Activated gamma-delta T cell treated with Interleukin-2 at 50 U/mL for 16 hours (primary cell): Measurements from ENCODE around the gene SLCO3A1.

ENCODE experiments used
- DNase-seq: peaks from one replicate; pipeline ENCODE4 v3.0.0-alpha.2; 2020

Gene SLCO3A1

DNA sequence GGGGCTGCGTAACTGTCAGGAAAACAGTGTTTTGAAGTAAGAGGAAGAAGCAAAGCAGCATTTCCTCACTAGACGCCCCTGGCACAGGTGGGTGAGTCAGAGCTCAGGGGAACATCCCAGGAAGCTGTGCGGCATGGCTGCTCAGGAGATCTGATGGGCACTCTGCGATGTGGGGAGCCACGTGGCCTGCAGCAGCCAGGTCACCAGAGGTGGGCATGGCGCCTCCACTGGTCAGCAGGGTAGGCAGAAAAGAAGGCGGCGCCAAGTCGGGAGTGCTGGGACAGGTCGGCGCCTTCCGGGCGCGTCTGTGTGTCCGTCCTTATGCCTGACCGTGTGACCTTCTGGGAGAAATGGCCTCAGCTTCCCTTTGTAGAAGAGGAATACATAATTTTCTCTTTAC, 290.3 kb downstream of the SLCO3A1 start:
- no peak for DNase-seq

- DNase-seq, result no peak
Measured at GRCh38 chr15:92146511-92147150, 293.1 kb downstream of the SLCO3A1 start.

- no peak for DNase-seq
Measured at GRCh38 chr15:92149029-92149428, 295.5 kb downstream of the SLCO3A1 start.

DNA sequence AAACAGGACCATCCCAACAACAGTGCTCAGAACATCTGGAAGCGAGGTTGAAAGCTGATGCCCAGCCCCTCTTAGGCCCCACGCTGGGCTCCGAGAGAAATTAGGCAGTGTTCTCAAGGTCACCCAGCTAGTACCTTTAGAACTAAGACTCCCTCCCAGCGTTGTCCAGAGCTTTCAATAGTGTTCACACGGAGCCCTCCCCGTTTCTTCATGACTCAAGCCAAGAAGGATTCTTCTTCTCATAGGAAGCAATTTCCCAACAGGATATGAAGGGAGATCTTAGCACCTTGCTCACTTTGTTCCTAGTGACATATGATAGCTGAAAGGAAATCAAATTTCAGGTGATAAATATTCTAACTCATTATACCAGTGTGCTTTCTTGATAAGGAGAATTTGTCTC, 296.0 kb downstream of the SLCO3A1 start:
- no peak for DNase-seq

GRCh38 chr15:92151168-92151567, 297.7 kb downstream of the SLCO3A1 start:
- DNase-seq, result no peak

GRCh38 chr15:92151741-92152140, 298.2 kb downstream of the SLCO3A1 start:
- no peak for DNase-seq

DNA sequence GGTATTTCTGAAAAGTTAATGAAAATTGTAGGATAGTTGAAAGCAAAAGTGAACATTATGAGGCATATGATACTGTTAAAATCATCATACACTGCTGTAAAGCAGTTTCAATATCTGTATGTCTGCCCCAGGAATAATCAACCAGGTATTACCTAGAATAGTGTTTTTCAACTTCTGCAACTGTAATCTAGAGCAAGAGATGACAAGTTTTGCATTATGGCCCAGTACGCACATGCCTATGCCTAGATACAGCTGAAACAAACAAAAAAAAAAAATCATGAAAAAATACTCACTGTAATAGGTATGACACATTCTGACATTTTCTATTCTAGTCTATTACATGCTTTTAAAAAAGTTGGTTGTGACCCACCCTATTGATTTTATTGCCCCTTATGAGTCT, 299.5 kb downstream of the SLCO3A1 start:
- no peak for DNase-seq

- DNase-seq, result no peak
Measured at GRCh38 chr15:92153620-92154019, 300.1 kb downstream of the SLCO3A1 start.

DNA sequence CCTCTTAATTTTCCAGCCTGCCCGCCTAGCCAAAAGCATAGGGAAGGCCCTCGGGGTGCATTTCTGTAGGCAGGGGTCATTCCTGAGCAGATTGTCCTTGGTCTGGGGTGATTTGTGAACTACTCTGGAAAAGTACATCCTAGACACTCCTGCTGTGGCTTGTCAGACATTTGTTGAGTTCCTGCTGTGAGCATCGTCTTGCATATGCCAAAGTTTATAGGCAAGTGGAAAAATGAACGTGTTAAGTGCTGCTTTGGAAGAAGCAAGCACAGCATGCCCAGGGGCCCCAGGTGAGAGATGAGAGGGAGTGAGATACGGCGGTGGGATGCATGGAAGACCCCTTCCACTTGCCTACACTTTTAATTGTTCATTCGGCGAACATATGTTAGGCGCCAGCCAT, 302.4 kb downstream of the SLCO3A1 start:
- DNase-seq, result no peak

DNA sequence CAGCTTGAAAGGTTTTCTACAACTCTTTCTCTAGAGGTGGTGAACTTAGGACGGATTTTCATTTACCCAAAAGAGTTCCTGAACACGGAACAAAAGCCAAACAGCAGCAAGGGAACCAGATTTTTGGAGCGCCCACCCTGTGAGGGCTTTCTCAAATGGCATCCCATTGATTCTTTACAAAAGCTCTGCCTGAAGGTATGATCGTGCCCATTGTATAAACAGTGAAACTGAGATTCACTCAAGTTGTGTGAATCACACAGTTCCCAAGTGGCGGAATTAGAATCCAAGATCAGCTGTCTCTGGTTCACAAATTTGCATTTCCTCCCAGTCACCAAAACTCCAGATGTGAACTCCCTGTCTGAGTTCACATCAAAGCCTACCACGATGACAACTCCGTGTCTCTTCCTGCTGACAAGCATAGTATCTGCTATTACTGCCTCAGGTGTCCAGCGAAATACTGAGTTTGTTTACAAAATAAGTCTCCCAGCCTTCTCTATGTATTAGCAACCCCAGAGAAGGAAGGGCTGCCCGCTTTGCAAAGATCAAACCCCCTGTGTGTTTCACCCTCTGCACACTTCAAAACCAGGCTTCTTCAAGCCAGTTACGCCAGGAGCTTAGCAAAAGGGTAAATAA, 304.3 kb downstream of the SLCO3A1 start:
- no peak for DNase-seq

GRCh38 chr15:92158426-92158825, 304.9 kb downstream of the SLCO3A1 start:
- DNase-seq, result peak; percentile 9

GRCh38 chr15:92159481-92159880, 306.0 kb downstream of the SLCO3A1 start:
- DNase-seq, result no peak

DNA sequence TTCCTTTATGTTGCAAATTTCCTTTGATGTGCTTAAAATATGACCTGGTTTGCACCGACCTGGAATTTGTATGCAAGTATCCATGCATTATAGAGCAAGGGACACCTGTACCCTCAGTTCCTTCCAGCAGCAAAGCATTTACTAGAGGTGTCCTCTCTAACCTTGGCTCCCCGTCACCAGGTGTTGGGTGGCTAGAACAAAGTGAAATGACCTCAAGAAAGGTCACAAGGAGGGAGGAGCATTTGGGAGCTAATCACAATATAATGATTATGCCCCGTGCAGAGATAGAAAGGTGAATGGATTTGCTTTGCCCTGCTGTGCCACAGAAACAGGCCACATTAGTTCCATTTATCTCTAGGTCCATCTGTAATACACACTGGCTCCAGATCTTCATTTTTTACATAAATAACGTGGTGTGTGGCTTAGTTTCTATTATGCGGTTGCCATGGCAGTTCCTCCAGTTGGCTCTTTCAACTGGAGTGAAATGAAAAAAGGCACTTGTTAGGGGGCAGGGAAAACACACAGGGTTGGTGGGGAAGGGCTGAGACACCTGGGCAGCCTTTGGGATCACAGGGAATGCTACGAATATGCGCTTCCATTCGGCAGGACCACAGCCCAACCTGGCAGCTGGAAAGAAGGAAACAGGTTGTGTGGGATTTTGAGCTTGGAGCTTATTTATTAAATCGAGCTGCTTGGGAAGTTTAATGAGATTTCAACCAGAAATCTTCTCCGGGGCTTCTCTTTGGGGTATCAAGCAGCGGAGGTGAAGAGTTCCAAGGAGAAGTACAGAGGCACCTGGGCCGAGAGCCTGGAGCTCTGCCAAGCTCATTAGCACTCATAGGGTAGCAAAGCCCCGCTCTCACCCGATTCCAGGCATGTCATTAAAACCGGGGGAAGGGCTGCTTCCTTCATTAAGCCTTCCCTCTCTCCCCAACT, 306.7 kb downstream of the SLCO3A1 start:
- no peak for DNase-seq

- no peak for DNase-seq
Measured at GRCh38 chr15:92161039-92161670, 307.6 kb downstream of the SLCO3A1 start.

- DNase-seq, result no peak
Measured at GRCh38 chr15:92162657-92163056, 309.1 kb downstream of the SLCO3A1 start.

DNA sequence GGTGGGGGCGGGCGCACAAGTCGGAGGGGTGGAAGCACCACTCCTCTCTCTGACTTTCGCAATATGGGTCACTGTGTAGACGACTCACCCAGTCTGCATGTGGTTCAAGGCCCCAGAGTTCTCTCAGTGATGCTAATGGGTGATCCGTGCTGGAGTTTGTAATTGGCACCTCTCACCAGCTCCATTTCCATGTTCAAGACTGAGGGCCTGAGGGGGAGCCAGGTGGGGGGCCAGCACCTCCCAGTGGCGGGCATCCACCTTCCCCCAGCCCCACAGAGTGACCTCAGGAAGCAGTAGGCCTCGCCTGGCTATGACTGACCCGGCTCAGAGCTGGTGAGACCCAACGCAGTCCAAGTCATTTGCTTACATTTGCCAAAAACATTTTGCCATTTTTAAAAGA, 310.1 kb downstream of the SLCO3A1 start:
- no peak for DNase-seq

- DNase-seq, result no peak
Measured at GRCh38 chr15:92164327-92165000, 311.0 kb downstream of the SLCO3A1 start.

GRCh38 chr15:92165001-92165346, 311.5 kb downstream of the SLCO3A1 start:
- DNase-seq, result no peak

DNA sequence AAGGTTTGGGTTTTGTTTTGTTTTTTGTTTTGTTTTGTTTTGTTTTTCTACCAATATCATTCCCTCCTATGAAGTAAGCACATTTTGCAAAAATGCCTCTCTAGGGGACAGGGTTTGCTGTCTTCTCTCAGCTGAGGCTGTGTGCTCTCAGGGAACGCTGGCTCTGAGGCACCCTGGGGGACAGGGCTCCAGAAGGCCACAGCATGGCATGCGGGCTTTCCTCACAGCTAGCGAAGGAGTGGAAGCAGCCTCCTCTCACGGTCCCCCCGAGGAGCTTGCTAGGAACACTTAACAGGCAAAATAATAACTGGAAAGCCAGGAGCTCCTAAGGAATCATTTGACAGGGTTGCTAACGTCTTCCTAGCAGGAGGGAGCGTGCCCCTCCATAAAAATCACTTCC, 312.5 kb downstream of the SLCO3A1 start:
- no peak for DNase-seq

DNA sequence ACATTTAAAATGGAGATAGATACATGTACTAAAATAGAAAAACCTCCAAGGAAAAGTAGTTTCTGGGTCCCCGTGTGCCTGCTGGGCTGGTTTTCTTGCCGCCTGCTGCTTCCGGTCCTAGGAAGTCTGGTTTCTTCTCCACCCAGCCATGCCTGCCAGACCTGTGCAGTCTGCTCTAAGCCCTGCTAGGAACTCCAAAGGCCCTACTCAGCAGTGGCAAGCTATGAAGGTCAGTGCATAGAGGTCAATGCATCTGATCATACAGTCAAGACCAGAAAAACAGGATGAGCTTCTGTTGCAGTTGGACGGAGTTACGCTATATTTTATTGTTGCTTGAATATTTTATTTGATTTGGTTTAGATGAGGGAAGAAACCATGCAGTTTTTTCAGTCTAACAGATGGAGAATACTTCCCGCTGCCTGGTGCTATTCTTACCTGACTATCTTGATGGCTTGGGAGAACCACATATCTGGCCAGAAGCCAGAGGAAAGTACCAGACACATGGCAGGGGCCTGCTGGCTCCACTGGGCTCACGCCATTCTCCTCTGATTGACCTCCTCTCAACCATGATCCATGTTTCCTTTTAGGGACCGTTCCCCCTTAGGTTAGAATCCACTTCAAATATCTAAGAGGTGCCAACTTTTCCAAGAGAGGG, 313.4 kb downstream of the SLCO3A1 start:
- no peak for DNase-seq

DNA sequence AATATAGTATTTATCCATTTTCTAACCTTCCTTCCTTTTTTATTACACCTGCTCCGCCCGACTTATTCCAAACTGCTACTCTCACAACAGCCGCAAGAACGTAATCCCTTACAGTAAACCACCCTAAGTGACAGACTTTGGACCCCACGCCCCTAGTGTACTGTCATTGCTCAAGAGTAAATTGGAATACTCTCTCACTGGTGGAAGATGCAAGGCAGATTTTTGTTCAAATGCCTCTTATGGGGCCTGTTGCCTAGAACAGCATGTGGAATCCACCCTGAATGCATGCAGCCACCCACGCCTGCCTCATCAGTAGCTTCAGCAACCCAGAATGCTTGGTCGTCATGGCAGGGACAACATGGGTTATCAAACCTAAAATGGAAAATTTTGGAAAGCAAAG, 313.9 kb downstream of the SLCO3A1 start:
- DNase-seq, result no peak

DNA sequence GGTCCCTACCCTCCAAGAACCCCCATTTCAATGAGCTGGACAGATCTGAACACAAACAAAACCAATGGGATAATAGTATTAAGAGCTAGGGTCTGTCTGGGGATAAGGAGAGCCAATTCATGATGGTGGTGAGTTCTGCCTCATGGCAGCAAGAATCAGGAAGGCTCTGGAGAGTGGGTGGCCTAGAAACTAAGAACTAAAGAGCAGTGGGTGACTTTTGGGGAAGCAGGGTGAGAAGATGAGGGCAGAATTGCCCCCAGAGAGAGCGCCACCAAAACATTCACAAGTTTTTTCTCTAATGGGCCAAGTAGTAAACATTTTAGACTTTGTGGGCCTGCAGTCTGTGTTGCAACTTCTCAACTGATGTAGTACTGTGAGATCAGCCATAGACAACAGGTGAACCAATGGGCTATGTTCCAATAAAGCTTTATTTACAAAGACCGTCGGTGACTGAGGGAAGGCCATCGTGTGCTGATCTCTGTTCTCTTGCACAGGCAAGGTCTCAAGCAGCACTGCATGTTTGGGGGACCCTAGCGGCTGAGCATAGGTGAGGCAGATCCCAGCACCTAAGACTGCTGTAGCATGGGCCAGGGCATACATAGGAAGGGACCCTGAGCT, 314.7 kb downstream of the SLCO3A1 start:
- no peak for DNase-seq
